Fibroblast of mammary gland (primary cell): Measurements from ENCODE around the gene SNRNP70.

ENCODE experiments used
- DNase-seq: peaks from one replicate; pipeline ENCODE4 v3.0.0-alpha.2; 2010; ENCODE audit warnings: low read depth
- H3K4me3 ChIP-seq: 2 replicates; pipeline ENCODE4 v1.5.1; 2011; ENCODE audit warnings: low read depth, mild to moderate bottlenecking, low read length, moderate library complexity; ENCODE audit not compliant: control insufficient read depth
- TF ChIP-seq, protein P1 (sequence below): conservative IDR thresholded peaks from 2 replicates; pipeline ENCODE4 v1.5.1; 2011; ENCODE audit warnings: low read depth, low read length, inconsistent platforms; ENCODE audit not compliant: control insufficient read depth, insufficient read depth

SNRNP70 gene

DNA sequence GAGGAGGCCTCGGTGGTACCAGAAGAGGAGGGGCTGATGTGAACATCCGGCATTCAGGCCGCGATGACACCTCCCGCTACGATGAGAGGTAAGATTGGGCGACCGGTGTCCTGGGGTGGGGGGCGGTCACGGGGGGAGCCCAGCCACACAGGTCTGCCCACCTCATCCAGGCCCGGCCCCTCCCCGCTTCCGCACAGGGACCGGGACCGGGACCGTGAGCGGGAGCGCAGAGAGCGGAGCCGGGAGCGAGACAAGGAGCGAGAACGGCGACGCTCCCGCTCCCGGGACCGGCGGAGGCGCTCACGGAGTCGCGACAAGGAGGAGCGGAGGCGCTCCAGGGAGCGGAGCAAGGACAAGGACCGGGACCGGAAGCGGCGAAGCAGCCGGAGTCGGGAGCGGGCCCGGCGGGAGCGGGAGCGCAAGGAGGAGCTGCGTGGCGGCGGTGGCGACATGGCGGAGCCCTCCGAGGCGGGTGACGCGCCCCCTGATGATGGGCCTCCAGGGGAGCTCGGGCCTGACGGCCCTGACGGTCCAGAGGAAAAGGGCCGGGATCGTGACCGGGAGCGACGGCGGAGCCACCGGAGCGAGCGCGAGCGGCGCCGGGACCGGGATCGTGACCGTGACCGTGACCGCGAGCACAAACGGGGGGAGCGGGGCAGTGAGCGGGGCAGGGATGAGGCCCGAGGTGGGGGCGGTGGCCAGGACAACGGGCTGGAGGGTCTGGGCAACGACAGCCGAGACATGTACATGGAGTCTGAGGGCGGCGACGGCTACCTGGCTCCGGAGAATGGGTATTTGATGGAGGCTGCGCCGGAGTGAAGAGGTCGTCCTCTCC lies 22.6 kb downstream of the SNRNP70 start:
- H3K4me3 ChIP-seq = no peak overlapping the region
- TF ChIP-seq, protein P1, sequence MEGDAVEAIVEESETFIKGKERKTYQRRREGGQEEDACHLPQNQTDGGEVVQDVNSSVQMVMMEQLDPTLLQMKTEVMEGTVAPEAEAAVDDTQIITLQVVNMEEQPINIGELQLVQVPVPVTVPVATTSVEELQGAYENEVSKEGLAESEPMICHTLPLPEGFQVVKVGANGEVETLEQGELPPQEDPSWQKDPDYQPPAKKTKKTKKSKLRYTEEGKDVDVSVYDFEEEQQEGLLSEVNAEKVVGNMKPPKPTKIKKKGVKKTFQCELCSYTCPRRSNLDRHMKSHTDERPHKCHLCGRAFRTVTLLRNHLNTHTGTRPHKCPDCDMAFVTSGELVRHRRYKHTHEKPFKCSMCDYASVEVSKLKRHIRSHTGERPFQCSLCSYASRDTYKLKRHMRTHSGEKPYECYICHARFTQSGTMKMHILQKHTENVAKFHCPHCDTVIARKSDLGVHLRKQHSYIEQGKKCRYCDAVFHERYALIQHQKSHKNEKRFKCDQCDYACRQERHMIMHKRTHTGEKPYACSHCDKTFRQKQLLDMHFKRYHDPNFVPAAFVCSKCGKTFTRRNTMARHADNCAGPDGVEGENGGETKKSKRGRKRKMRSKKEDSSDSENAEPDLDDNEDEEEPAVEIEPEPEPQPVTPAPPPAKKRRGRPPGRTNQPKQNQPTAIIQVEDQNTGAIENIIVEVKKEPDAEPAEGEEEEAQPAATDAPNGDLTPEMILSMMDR = no peak
- DNase-seq = no peak

DNA sequence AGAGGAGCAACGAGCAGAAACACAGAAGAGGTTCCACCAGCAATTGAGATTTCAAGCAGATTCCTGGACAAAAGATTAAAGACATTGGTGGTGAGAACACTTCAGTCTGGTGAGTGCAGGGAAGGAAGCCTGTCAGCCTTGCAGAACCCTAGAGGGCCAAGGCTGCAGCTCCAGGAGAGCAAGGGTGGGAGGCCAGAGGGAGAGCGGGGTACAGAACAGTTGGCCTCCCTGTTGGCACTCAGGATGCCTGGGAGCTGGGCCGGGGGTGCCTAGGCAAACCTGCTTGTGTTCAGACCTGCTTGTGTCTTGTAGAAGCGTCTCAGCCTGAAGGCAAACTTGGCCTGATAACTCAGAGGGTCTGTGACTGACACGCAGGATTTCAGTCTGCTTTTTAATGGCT lies 23.8 kb downstream of the SNRNP70 start:
- TF ChIP-seq, protein P1 = no peak
- no peak overlapping the region for H3K4me3 ChIP-seq
- no peak for DNase-seq

DNA sequence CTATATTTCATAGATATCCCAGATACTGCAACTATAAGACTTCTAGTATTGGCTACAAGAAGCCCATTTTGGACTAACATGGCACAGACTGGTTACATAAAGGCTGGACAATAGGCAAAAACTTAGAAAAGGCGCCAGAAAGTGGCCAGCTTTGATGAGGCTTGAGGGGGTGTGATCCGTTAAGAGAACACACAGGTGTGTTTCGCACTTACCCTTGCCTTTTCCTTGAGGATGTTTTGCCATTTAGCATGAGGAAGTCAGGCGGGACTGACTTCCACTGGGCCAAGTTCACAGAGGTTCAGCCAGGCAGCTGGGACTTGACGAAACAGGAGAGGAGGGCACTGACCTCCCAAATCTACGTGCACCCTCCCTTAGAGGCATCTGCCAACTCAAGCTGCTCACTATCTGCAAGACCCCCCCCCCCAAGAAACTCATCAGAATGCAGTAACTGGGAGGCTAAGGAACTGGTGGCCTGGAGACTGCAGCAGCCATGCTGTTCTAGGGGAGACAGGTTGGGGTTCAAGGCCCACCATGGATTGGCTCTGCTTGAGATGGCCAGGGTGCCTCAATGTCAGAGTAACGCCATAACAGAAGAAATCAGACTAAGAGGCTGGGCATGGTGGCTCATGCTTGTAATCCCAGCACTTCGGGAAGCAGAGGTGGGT lies 24.4 kb downstream of the SNRNP70 start:
- no peak for DNase-seq
- H3K4me3 ChIP-seq = no peak overlapping the region
- TF ChIP-seq, protein P1 = no peak

- peak; percentile 51 for DNase-seq
- TF ChIP-seq, protein P1 = no peak
- no peak overlapping the region for H3K4me3 ChIP-seq
These were observed 25.3 kb downstream of the SNRNP70 start for GRCh38 chr19:49110567-49110966.

GRCh38 chr19:49111218-49111998 lies 26.2 kb downstream of the SNRNP70 start:
- TF ChIP-seq, protein P1 = no peak
- DNase-seq = no peak
- no peak overlapping the region for H3K4me3 ChIP-seq

- peak; percentile 38 for DNase-seq
- H3K4me3 ChIP-seq = peak within 1 kb of the TSS; percentile 60
These were observed 28.7 kb downstream of the SNRNP70 start, which contains the start of gene LIN7B for GRCh38 chr19:49113762-49114629. Gene LIN7B (plus strand): TSS chr19:49114370. CDS start chr19:49114405, 35 bp downstream.

More at GRCh38 chr19:49113762-49114629, 28.7 kb downstream of the SNRNP70 start, which contains the start of gene LIN7B:
- TF ChIP-seq, protein P1 = no peak
